GM12875 (cell line): ENCODE data around the gene RNF167.

Source experiments
- H3K4me3 ChIP-seq: one replicate; pipeline ENCODE4 v1.5.1; 2011; ENCODE audit warnings: low read depth, low read length, control low read depth
- TF ChIP-seq, protein P1 (sequence below): IDR thresholded peaks from 2 replicates; pipeline ENCODE4 v1.5.1; 2011; ENCODE audit warnings: low read depth, mild to moderate bottlenecking, control low read depth, inconsistent platforms, low read length, moderate library complexity, borderline replicate concordance; ENCODE audit not compliant: insufficient read depth

The RNF167 gene

DNA sequence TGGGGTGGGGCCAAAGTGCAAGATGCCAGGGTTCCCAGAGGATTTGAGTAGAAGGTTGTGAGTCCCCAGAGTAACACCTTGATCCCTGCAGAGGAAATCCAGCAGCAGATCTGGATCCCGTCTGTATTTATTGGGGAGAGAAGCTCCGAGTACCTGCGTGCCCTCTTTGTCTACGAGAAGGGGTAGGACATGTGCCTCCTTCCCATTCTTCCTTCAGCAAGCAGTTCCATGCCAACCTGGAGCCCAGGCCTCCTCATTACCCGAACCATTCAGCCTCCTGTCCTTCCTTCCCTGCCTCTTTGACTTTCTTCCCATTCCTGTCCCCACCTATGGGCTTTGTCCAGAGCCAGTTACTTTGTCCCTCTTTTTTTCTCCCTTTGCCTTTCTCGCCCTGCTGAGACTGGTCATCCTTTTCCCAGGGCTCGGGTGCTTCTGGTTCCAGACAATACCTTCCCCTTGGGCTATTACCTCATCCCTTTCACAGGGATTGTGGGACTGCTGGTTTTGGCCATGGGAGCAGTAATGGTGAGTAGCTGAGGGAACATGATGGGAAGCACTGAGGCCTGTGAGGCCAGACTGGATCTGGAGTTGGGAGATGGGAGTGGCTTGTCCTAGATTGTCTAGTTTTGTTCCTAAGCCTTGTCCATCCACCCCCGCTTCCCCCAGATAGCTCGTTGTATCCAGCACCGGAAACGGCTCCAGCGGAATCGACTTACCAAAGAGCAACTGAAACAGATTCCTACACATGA, 2.9 kb downstream of the RNF167 start:
- H3K4me3 ChIP-seq, result no peak overlapping the region
- TF ChIP-seq, protein P1, sequence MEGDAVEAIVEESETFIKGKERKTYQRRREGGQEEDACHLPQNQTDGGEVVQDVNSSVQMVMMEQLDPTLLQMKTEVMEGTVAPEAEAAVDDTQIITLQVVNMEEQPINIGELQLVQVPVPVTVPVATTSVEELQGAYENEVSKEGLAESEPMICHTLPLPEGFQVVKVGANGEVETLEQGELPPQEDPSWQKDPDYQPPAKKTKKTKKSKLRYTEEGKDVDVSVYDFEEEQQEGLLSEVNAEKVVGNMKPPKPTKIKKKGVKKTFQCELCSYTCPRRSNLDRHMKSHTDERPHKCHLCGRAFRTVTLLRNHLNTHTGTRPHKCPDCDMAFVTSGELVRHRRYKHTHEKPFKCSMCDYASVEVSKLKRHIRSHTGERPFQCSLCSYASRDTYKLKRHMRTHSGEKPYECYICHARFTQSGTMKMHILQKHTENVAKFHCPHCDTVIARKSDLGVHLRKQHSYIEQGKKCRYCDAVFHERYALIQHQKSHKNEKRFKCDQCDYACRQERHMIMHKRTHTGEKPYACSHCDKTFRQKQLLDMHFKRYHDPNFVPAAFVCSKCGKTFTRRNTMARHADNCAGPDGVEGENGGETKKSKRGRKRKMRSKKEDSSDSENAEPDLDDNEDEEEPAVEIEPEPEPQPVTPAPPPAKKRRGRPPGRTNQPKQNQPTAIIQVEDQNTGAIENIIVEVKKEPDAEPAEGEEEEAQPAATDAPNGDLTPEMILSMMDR, result no peak

DNA sequence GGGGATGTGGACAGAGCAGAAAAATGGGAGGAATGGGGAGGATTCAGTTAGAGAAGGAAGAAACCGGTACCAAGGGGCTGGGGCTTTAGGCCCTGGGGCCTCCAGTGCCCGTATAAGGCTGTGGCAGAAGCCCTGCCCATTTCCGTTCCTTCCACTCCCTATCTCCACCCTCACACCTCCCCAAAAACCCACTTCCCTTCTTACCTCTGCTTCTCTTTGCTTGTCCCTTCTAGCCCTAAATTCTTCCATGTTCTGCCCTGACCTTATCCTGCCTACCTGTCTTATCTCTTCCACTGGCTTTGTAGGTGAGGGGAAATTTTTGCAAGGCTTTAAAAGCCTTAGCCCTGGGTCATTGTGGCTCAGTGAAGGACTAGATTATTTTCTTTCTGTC, 4.1 kb downstream of the RNF167 start:
- TF ChIP-seq, protein P1, result no peak
- peak overlapping the region; percentile 99 for H3K4me3 ChIP-seq

DNA sequence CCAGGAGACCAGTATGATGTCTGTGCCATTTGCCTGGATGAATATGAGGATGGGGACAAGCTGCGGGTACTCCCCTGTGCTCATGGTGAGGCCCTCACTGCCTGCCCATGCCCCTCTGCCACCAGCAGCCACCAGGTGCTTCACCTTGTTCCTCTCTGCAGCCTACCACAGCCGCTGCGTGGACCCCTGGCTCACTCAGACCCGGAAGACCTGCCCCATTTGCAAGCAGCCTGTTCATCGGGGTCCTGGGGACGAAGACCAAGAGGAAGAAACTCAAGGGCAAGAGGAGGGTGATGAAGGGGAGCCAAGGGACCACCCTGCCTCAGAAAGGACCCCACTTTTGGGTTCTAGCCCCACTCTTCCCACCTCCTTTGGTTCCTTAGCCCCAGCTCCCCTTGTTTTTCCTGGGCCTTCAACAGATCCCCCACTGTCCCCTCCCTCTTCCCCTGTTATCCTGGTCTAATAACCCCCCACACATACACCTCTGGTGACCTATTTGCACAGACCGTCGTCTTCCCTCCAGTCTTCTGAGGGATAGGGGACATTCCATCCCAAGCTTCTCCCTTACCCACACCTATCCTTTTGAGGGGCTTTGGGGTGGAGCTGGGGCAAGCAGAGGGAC, 4.6 kb downstream of the RNF167 start:
- peak overlapping the region; percentile 99 for H3K4me3 ChIP-seq
- TF ChIP-seq, protein P1, result no peak

DNA sequence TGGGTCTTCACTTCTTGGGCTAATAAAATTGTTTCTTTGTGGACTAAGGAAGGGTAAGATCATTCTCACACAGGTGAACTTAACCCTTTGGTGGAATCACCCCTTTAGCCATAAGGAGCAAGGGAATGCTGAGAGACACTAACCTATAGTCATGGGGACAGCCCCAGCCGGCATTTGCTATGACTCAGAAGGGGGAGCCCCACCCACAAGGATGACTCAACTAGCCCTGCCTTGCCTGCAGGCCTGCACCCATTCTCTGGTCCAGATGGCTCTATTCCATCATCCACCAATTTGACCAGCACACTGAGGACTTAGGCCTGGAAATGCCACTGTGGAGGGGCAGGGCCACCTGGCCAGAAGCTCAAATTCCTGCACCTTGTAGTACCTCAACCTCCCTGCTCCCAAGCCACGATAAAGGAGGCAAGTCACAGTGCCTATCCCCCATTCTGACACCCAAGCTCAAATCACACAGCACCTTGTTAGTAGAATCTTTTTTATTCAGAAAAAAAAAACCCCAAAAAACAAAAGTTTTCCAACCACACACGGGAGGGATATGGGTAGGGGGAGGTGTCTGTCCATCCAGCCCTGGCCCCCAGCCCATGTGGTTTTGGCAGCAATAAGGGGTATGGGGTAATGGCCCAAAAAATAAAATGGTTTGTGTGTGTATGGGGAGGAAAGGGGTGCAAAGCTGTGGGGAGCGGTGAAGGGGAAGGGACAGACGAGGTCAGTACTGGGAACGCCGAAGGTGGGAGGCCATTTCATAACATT, 5.3 kb downstream of the RNF167 start:
- H3K4me3 ChIP-seq, result peak overlapping the region; percentile 99
- TF ChIP-seq, protein P1, result no peak

DNA sequence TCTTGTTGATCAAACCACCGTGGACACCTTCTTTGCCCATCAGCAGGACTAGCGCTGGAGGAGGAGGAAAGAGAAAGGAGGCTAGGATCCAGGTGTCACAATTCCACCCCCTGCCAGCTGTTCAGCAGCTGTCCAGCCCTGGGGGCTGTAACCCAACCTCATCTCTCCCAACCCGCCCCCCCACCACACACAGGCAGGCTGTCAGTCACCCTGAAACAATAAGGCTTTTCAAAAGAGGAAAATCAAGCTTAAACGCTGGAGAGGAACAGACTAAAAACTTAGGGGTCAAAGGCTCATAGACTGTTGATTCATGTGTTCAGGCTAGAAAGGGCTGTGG, 5.8 kb downstream of the RNF167 start:
- TF ChIP-seq, protein P1, result no peak
- peak overlapping the region; percentile 99 for H3K4me3 ChIP-seq

DNA sequence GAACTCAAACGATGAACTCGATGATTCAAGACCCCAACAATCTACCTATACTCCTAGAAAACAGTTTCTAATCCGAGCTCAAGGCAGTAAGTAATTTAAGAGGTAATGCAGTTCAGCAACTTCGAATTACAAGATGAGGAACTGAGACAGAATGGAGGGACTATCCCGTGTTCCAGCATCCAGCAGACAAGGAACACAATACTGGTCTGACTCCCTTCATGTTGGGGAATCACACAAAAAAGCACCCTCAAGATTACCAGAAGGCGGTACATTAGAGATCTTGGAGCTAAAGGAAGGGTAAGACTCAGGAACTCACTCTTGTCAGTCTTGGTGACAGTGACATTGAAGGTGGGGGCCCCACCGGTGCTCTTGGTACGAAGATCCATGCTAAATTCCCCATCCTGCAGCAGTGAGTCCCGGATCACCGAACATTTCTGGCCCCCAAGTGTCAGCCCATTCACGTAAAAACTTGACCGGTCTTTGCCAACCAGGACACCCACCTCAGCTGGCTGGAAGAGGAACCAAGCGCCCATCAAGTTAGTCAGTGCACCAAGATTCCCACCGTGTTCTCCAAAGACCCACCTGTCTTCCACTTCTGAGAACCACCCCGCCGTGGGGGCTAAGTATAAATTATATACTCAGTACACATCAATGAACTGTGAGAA, 6.4 kb downstream of the RNF167 start:
- H3K4me3 ChIP-seq, result peak overlapping the region; percentile 99
- TF ChIP-seq, protein P1, result no peak
